SK-N-MC (cell line): ENCODE data around the gene TEX44.

Experiments
- EZH2 ChIP-seq: fragments of 200-600 bp; sonication (generic); IDR thresholded peaks from one replicate; pipeline ENCODE4 v1.6.1; 2017; ENCODE audit warnings: antibody characterized with exemption
- FOXP2 ChIP-seq: optimal IDR thresholded peaks from 2 replicates; pipeline ENCODE3; 2011; ENCODE audit warnings: mild to moderate bottlenecking, moderate library complexity; ENCODE audit not compliant: insufficient read depth; ENCODE audit errors: extremely low read length, control extremely low read depth
- POLR2AphosphoS5 ChIP-seq: IDR thresholded peaks from 2 replicates; pipeline ENCODE4 v1.6.1; 2012; ENCODE audit warnings: mild to moderate bottlenecking, low read depth, low read length, borderline replicate concordance

DNA sequence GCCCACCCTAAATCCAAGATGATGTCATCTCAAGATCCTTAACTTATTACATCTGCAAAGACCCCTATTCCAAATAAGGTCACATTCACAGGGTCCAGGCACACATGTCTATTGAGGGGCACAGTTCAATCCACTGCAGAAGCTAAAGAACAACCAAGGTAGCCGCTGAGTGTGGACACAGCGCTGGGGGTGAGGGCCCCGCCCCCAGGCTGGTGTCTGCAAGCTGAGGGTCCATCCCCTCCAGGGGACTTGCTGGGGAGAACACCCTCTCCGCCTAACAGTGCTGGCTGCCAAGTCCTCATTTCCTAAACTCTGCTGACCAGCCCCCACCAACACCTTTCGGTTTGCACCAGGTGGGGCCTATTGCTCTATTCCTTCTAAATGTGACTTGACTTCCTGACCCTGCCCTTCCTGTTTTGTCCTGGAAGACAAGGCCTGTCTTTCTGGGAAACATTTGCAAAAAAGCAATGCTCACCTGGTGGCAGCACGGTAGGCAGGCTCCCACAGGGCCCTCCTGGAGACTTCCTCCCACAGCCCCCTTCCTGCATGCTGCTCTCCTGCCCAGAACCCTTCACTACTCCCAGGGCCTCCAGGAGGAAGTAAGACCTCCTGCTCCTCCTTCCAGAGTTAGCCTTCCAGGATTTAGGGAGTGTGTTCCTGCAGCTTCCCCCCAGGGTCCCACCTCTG, 24.4 kb upstream of the TEX44 start:
- TF ChIP-seq POLR2AphosphoS5 (no peak), EZH2 (no peak), FOXP2 (no peak)
